ENCODE measurements around the gene B3GNT9.

- TF ChIP-seq CTCF (IDR thresholded peaks at IDR 0.05) (no peak), POLR2A (IDR thresholded peaks at IDR 0.05) (no peak)
These were observed 5.9 kb downstream of the B3GNT9 start for GRCh38 chr16:67144943-67145342.
